Mesenchymal stem cell (in vitro differentiated cells and primary cell): Measurements from ENCODE around the gene PTPRN2.

ENCODE experiments used
- DNase-seq: peaks from one replicate; pipeline ENCODE4 v3.0.0-alpha.2; 2013
- H2AFZ ChIP-seq: one replicate; pipeline ENCODE4 v1.6.1; 2013; ENCODE audit warnings: low read depth, mild to moderate bottlenecking, control low read depth, inconsistent platforms, low read length, moderate library complexity
- H2AK5ac ChIP-seq: 2 replicates; pipeline ENCODE4 v1.6.1; 2013; ENCODE audit warnings: low read length, moderate library complexity, mild to moderate bottlenecking, inconsistent platforms; ENCODE audit not compliant: severe bottlenecking
- H2BK120ac ChIP-seq: one replicate; pipeline ENCODE4 v1.6.1; 2013; ENCODE audit warnings: low read depth, mild to moderate bottlenecking, inconsistent platforms, low read length, moderate library complexity
- H2BK12ac ChIP-seq, 2 experiments: one replicate each; pipeline ENCODE4 v1.6.1; 2013; ENCODE audit warnings: inconsistent platforms in 2 of 2, low read length in 2 of 2, mild to moderate bottlenecking in 2 of 2, moderate library complexity in 2 of 2, control low read depth in 1 of 2
- H2BK15ac ChIP-seq: one replicate; pipeline ENCODE4 v1.6.1; 2013; ENCODE audit warnings: mild to moderate bottlenecking, low read depth, inconsistent platforms; ENCODE audit not compliant: poor library complexity, severe bottlenecking
- H2BK5ac ChIP-seq: 2 replicates; pipeline ENCODE4 v1.6.1; 2013; ENCODE audit warnings: low read depth, mild to moderate bottlenecking, low read length, control low read depth, inconsistent platforms; ENCODE audit not compliant: poor library complexity, severe bottlenecking
- H3K14ac ChIP-seq, 2 experiments: one replicate each; pipeline ENCODE4 v1.6.1; 2013; ENCODE audit warnings: inconsistent platforms in 2 of 2, low read length in 2 of 2, control low read depth in 1 of 2, mild to moderate bottlenecking in 1 of 2, moderate library complexity in 1 of 2
- H3K18ac ChIP-seq, 2 experiments: one replicate each; pipeline ENCODE4 v1.6.1; 2013; ENCODE audit warnings: inconsistent platforms in 2 of 2, low read length in 2 of 2, control low read depth in 1 of 2, low read depth in 1 of 2, mild to moderate bottlenecking in 1 of 2
- H3K23ac ChIP-seq, 2 experiments: one replicate each; pipeline ENCODE4 v1.6.1; 2013; ENCODE audit warnings: inconsistent platforms in 2 of 2, low read length in 2 of 2, mild to moderate bottlenecking in 2 of 2, moderate library complexity in 2 of 2, control low read depth in 1 of 2
- H3K27ac ChIP-seq: 2 replicates; pipeline ENCODE4 v1.5.1; 2013; ENCODE audit warnings: mild to moderate bottlenecking, moderate library complexity, low read length, control low read depth, inconsistent platforms; ENCODE audit not compliant: poor library complexity, severe bottlenecking
- H3K27me3 ChIP-seq, 2 experiments: 2 replicates each; pipeline versions ENCODE4 v1.6.1 to v1.7.0; 2013; ENCODE audit warnings: low read length in 2 of 2, mild to moderate bottlenecking in 2 of 2, moderate library complexity in 2 of 2, control low read depth in 1 of 2, inconsistent platforms in 1 of 2; ENCODE audit not compliant: control insufficient read depth in 1 of 2, insufficient read depth in 1 of 2
- H3K36me3 ChIP-seq, 2 experiments: 2 replicates each; pipeline versions ENCODE4 v1.6.1 to v1.7.0; 2013; ENCODE audit warnings: low read length in 2 of 2, control low read depth in 1 of 2, inconsistent platforms in 1 of 2, low read depth in 1 of 2, mild to moderate bottlenecking in 1 of 2; ENCODE audit not compliant: insufficient read depth in 2 of 2, control insufficient read depth in 1 of 2
- H3K4ac ChIP-seq, 2 experiments: one replicate each; pipeline ENCODE4 v1.6.1; 2013; ENCODE audit warnings: inconsistent platforms in 2 of 2, low read length in 2 of 2, mild to moderate bottlenecking in 2 of 2, moderate library complexity in 2 of 2, control low read depth in 1 of 2, low read depth in 1 of 2
- H3K4me1 ChIP-seq: 2 replicates; pipeline ENCODE4 v1.6.1; 2013; ENCODE audit warnings: low read depth, low read length, control low read depth; ENCODE audit not compliant: control insufficient read depth, insufficient read depth
- H3K4me2 ChIP-seq: 2 replicates; pipeline ENCODE4 v1.6.1; 2013; ENCODE audit warnings: low read length, mild to moderate bottlenecking, inconsistent platforms; ENCODE audit not compliant: poor library complexity, severe bottlenecking
- H3K4me3 ChIP-seq, 2 experiments: 2 replicates each; pipeline versions ENCODE4 v1.5.1 to v1.7.0; 2013; ENCODE audit warnings: low read length in 2 of 2, mild to moderate bottlenecking in 2 of 2, control low read depth in 1 of 2, low read depth in 1 of 2; ENCODE audit not compliant: insufficient read depth in 1 of 2
- H3K79me1 ChIP-seq: replicated peaks from 2 replicates; pipeline ENCODE4 v1.6.1; 2013; ENCODE audit warnings: mild to moderate bottlenecking, control low read depth, low read length, inconsistent platforms; ENCODE audit not compliant: poor library complexity, severe bottlenecking
- H3K9ac ChIP-seq: 2 replicates; pipeline ENCODE4 v1.7.0; 2013; ENCODE audit warnings: mild to moderate bottlenecking, low read length, moderate library complexity
- H3K9me3 ChIP-seq: 2 replicates; pipeline ENCODE4 v1.7.0; 2013; ENCODE audit warnings: mild to moderate bottlenecking, low read length; ENCODE audit not compliant: control insufficient read depth
- H4K8ac ChIP-seq: one replicate; pipeline ENCODE4 v1.6.1; 2013; ENCODE audit warnings: inconsistent platforms, mild to moderate bottlenecking, low read length, moderate library complexity
- H4K91ac ChIP-seq: one replicate; pipeline ENCODE4 v1.6.1; 2013; ENCODE audit warnings: mild to moderate bottlenecking, low read length, inconsistent platforms
- WGBS: methylation state at CpG from one replicate; pipeline ENCODE4 v1.1.7; 2013; ENCODE audit warnings: mixed read lengths; 5-methylcytosine and 5-hydroxymethylcytosine counted together

The PTPRN2 gene

DNA sequence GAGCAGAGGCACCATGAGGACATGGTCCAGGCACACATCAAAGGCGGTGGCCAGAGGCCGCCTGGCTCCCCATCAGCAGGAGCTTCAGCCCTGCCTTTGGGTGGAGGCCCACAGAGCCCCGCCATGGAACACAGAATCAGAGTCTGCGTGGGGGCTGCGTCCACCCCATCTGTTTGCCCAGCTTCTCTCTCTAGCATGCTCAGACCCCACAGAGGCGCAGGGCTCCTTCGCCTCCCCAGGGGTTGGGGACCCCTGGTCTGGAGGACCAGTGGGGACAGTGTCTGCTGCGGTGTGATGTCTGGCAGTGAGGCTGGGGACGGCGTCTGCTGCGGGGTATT is 321.9 kb downstream of the PTPRN2 start:
- H3K23ac ChIP-seq = no peak overlapping the region
- H2BK15ac ChIP-seq = no peak overlapping the region

DNA sequence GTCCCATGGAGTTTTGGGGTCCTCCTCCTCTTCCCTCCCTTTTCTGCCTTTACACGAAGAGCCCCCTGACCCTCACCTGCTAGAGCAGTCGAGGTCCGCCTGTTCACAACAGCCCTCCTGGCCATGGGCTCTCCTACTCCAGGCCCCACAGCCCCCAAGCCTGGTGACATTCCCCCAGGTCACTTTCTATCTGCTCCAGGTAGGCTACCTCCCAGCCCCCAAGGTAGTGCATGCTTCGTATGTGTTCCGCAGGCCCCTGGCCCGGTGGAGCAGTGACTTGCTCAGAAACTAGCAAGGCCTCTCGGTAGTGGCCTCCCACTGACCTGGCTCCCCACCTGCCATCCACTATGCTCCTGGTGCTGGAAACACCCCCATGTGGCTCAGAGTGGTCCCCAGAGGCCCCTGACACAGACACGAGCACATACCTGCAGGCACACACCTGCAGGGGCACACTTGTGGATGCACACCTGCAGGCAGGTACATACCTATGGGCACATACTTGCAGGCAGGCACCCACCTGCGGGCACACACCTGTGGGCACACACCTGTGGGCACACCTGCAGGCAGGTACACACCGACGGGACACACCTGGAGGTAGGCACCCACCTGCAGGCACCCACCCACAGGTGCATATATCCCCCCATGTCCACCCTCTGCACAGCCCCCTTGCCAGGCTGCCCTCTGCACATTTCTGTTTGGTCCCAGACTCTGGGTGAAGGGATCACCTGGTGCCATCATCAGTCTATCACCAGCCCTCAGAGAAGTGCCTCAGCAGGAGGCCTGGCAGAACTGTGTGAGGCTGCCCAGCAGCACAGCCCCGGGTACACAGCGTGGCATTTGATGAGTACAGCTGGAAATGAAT is 322.5 kb downstream of the PTPRN2 start:
- Histone ChIP-seq H3K27ac (no peak overlapping the region), H3K9ac (no peak overlapping the region), H3K14ac (no peak overlapping the region), H3K4me3 (no peak overlapping the region), H2BK5ac (no peak overlapping the region), H3K4me1 (no peaks in the 10 kb centered on the region), H3K27me3 (no peaks in the 10 kb centered on the region), H3K4ac (no peak overlapping the region), H2BK12ac (no peak overlapping the region), H3K23ac (no peak overlapping the region), H3K18ac (no peak overlapping the region), H4K8ac (no peak overlapping the region), H3K36me3 (no peaks in the 10 kb centered on the region), H3K79me1 (no peaks in the 10 kb centered on the region), H3K4me2 (no peak overlapping the region), H4K91ac (no peak overlapping the region), H3K9me3 (peaks cover 4% of the 10 kb centered on the region), H2BK120ac (no peak overlapping the region), H2BK15ac (no peak overlapping the region), H2AK5ac (no peak overlapping the region), H2AFZ (no peak overlapping the region)
- DNase-seq = no peak
- 81% methylated on average over 13 of the region's 13 CpGs for WGBS

More for the DNA sequence above, 321.9 kb downstream of the PTPRN2 start:
- no peak overlapping the region for H2AK5ac ChIP-seq
- no peaks in the 10 kb centered on the region for H3K36me3 ChIP-seq
- H3K14ac ChIP-seq = no peak overlapping the region
- no peaks in the 10 kb centered on the region for H3K27me3 ChIP-seq
- no peak overlapping the region for H2BK5ac ChIP-seq
- DNase-seq = no peak
- no peak overlapping the region for H4K91ac ChIP-seq
- H3K4me2 ChIP-seq = no peak overlapping the region
- peaks cover under 1% of the 10 kb centered on the region for H3K9me3 ChIP-seq
- H3K4me1 ChIP-seq = no peaks in the 10 kb centered on the region
- 79% methylated on average over 4 of the region's 11 CpGs for WGBS
- no peaks in the 10 kb centered on the region for H3K79me1 ChIP-seq
- no peak overlapping the region for H2BK12ac ChIP-seq
- H4K8ac ChIP-seq = no peak overlapping the region
- H3K4me3 ChIP-seq = no peak overlapping the region
- no peak overlapping the region for H2BK120ac ChIP-seq
- H3K27ac ChIP-seq = no peak overlapping the region
- H2AFZ ChIP-seq = no peak overlapping the region
- no peak overlapping the region for H3K4ac ChIP-seq
- no peak overlapping the region for H3K9ac ChIP-seq
- no peak overlapping the region for H3K18ac ChIP-seq

- no peak for DNase-seq
- WGBS = 87% methylated on average over 25 of the region's 25 CpGs
- Histone ChIP-seq H3K14ac (no peak overlapping the region), H4K91ac (no peak overlapping the region), H3K79me1 (no peaks in the 10 kb centered on the region), H3K4me3 (no peak overlapping the region), H3K27ac (no peak overlapping the region), H3K23ac (no peak overlapping the region), H2BK5ac (no peak overlapping the region), H3K9me3 (peaks cover 4% of the 10 kb centered on the region), H3K4me2 (no peak overlapping the region), H2BK120ac (no peak overlapping the region), H2BK12ac (no peak overlapping the region), H4K8ac (no peak overlapping the region), H2AFZ (no peak overlapping the region), H2BK15ac (no peak overlapping the region), H3K36me3 (no peaks in the 10 kb centered on the region), H3K9ac (no peak overlapping the region), H3K18ac (no peak overlapping the region), H3K4me1 (no peaks in the 10 kb centered on the region), H3K27me3 (no peaks in the 10 kb centered on the region), H2AK5ac (no peak overlapping the region), H3K4ac (no peak overlapping the region)
Observed at GRCh38 chr7:158263964-158264748, 323.5 kb downstream of the PTPRN2 start.
